ENCODE measurements around the gene FAM229B. TPM values are rescaled to one million over a fixed set of nuclear protein-coding genes. Genes with fewer than 3 reads are reported as not detected.

Gene FAM229B
- total RNA-seq, 1 experiment from 2014 or later: 7.8 TPM

DNA sequence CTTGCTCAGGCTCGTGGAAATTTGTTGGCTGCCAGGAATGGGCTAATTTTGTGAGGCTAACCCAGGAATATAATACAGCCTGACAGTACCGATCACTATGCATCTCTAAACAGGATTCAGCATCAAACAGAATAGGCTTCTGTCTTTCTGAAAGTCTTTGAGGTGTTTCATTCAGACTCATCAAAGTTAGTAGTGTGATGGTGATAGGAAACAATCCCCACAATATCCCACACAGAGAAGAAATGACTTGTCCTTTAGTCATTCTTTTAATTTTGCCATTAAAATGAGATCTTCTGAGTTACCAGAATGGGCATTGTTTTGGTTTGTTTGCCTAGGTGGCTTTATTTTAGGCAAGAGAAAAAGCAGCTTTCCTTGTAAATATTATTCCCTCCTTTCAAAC lies 54.3 kb downstream of the FAM229B start:
- no peak for DNase-seq (ENCODE audit: low read depth)

DNA sequence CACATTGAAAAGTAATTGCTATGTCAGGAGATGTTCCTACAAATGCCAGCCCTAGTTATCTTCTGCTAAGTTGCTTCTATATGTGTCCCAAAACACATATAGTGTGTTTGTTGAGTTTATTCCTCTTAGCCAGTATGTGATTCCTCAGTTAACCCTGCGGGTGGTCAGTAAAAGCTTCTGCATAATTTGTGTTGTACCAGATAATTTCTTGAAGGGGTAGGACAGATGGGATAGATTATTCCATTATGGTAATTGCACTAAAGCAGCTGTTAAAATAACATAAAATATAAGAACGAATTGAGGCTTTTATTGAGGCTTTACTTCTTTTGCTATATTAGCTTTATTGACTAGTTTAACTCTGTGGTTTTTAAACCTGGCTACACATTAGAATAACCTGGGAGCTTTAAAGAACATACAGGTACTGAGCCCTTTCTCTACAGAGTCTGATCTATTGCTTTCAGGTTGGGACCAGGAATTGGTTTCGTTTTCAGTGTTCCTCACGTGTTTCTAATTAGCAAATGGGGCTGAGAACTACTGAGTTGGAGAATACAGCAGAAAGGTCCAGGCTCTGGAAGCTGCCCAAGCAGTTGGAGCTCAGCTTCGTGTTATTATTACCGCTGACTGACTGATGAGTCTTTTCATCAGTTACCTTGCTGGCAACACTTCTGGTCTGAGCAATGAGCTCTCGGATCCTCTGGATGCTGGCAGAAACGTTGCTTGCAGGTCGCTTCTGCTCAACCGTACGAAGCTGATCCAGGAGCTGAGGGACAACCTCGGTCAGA lies 56.9 kb downstream of the FAM229B start:
- DNase-seq (ENCODE audit: low read depth): no peak

- no peak for DNase-seq (ENCODE audit: low read depth)
Measured at GRCh38 chr6:112145080-112145573, 57.7 kb downstream of the FAM229B start.

- DNase-seq (ENCODE audit: low read depth): no peak
Measured at GRCh38 chr6:112148103-112148502, 60.7 kb downstream of the FAM229B start.

- DNase-seq (ENCODE audit: low read depth): no peak
Measured at GRCh38 chr6:112149236-112149635, 61.8 kb downstream of the FAM229B start.

DNA sequence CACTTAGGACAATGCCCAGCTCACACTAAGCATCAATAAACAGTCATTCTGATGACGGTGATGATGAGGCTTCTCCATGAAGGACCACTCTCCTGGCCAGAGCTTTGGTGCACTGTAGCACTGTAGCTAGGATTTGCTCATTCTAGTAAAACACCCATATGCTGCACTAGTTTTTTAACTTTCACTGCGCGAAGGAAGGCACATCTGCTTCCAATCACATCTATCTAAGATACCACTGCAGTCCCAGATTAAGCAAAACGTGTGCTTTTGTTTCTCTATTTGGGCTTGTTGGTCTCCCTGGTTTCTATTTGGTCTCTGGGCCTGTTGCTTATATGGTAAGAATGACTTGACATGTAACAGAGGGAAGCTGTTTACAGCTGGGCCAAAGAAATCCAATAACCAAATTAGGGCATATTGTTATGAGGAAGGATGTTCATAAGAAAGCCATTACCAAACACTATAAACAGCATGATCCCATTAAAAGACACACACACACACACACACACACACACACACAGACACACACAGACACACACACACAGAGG lies 62.4 kb downstream of the FAM229B start:
- no peak for DNase-seq (ENCODE audit: low read depth)

DNA sequence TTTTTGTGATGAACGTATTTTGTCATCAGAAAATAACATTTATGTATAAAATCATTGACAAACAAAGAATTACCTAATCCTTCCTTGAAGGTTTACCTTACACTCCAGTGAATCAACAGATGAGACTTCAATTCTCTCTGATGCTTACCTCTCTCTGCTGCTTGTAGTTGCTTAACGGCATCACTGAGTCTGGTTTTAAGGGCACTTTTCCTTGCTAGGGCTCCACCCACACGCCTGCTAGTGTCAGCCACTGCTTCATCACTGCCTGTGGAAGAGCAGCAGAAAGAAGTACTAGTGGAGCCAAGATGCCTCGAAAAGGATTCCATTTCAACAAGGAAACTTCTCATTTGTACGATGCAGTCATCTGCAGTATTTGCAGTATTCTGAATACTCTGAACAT lies 63.0 kb downstream of the FAM229B start:
- no peak for DNase-seq (ENCODE audit: low read depth)

Other genes with a start within 250 kb of the FAM229B start
- gene FYN, start 214.1 kb upstream of the FAM229B start, total RNA-seq (2014; rRNA removed): 95.8 and 103 TPM in 2 replicates
- gene CCN6, start 33.5 kb upstream of the FAM229B start, total RNA-seq (2014; rRNA removed): not detected in 2 replicates
- gene TUBE1, start 109 bp upstream of the FAM229B start, total RNA-seq (2014; rRNA removed): 11.2 and 13.3 TPM in 2 replicates
- 6.5 and 6.8 TPM in 2 replicates for gene LAMA4, start 167.0 kb downstream of the FAM229B start, total RNA-seq (2014; rRNA removed)

Measured in LHCN-M2 (cell line).